HG03066 (cell line): ENCODE data around the gene ADCY3.

ENCODE experiments used
- ATAC-seq: cut with Tn5 transposase; IDR thresholded peaks from one replicate; pipeline ENCODE4 v1.9.1; 2021; ENCODE audit warnings: low read depth; ENCODE audit not compliant: unreplicated experiment

Gene ADCY3

GRCh38 chr2:24920098-24920808 lies at the start of gene ADCY3:
Gene ADCY3 (minus strand): TSS chr2:24920237. CDS start chr2:24918987, 1,250 bp downstream.
- ATAC-seq = peak; percentile 59

- no peak for ATAC-seq
Observed at GRCh38 chr2:24969784-24970183, 49.7 kb upstream of the ADCY3 start.

- ATAC-seq = no peak
Observed at GRCh38 chr2:24961903-24962302, 41.9 kb upstream of the ADCY3 start.

GRCh38 chr2:24959761-24960160 lies 39.7 kb upstream of the ADCY3 start:
- no peak for ATAC-seq

- ATAC-seq = no peak
Observed at GRCh38 chr2:24958411-24958935, 38.4 kb upstream of the ADCY3 start.

- no peak for ATAC-seq
Observed at GRCh38 chr2:24957976-24958375, 37.9 kb upstream of the ADCY3 start.

- ATAC-seq = no peak
Observed at GRCh38 chr2:24957221-24957620, 37.2 kb upstream of the ADCY3 start.

GRCh38 chr2:24955921-24956320 lies 35.9 kb upstream of the ADCY3 start:
- no peak for ATAC-seq

- ATAC-seq = no peak
Observed at GRCh38 chr2:24955232-24955631, 35.2 kb upstream of the ADCY3 start.

- ATAC-seq = no peak
Observed at GRCh38 chr2:24950102-24950501, 30.1 kb upstream of the ADCY3 start.

GRCh38 chr2:24948506-24948905 lies 28.5 kb upstream of the ADCY3 start:
- ATAC-seq = no peak

- ATAC-seq = no peak
Observed at GRCh38 chr2:24947561-24948157, 27.6 kb upstream of the ADCY3 start.

GRCh38 chr2:24945907-24946306 lies 25.9 kb upstream of the ADCY3 start:
- no peak for ATAC-seq

- no peak for ATAC-seq
Observed at GRCh38 chr2:24943427-24944053, 23.5 kb upstream of the ADCY3 start.

GRCh38 chr2:24939353-24939752 lies 19.3 kb upstream of the ADCY3 start:
- no peak for ATAC-seq

- ATAC-seq = no peak
Observed at GRCh38 chr2:24937236-24937635, 17.2 kb upstream of the ADCY3 start.

GRCh38 chr2:24935145-24935544 lies 15.1 kb upstream of the ADCY3 start:
- no peak for ATAC-seq

- ATAC-seq = no peak
Observed at GRCh38 chr2:24932715-24933114, 12.7 kb upstream of the ADCY3 start.

- peak; percentile 80 for ATAC-seq
Observed at GRCh38 chr2:24930768-24931167, 10.7 kb upstream of the ADCY3 start.

GRCh38 chr2:24929230-24929629 lies 9.2 kb upstream of the ADCY3 start:
- ATAC-seq = no peak

- ATAC-seq = no peak
Observed at GRCh38 chr2:24928036-24928435, 8.0 kb upstream of the ADCY3 start.
